ENCODE data around the gene SHROOM3. TPM values are rescaled to one million over a fixed set of nuclear protein-coding genes. Genes with fewer than 3 reads are reported as not detected.

The SHROOM3 gene
- total and polyA plus RNA-seq, 2 experiments from 2014 or later = 11.3 to 73.5 TPM

DNA sequence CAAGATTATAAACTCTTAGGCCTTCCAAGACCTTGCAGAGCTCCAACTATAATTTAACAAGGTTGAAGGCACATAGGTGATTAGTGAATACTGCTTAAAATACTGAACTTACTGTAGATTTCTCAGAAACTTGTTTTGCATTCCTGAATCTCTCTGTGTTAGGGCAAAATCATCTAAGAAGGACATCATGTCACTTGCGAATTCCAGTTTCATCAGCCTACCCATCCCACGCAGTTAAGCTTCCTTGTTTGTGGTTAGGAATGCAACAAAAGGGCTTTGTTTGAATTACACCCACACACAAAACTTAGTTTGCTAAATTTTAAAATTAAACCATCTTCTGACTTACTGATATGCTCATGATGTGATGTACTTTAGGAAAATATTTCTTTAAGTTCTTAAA is 288.9 kb downstream of the SHROOM3 start (continued):
- no peak for TF ChIP-seq ZNF462 (CRISPR knock-in tag; IDR thresholded peaks at IDR 0.05)

- no peaks in the 10 kb centered on the region for H3K36me3 ChIP-seq (ENCODE audit: insufficient read depth)
- no peak overlapping the region for H2AFZ ChIP-seq
- no peak for ATAC-seq
- no peaks in the 10 kb centered on the region for H3F3A ChIP-seq (replicated peaks; ENCODE audit: low read depth)
- H3K9me3 Mint-ChIP-seq = no peaks in the 10 kb centered on the region
- DNase-seq (ENCODE audit: low spot score) = no peak
- peaks cover 17% of the 10 kb centered on the region for H3K36me3 Mint-ChIP-seq (ENCODE audit: low read depth)
- no peaks in the 10 kb centered on the region for H3K9me2 ChIP-seq (ENCODE audit: insufficient read depth)
- no peak overlapping the region for H3K4me3 ChIP-seq
- peaks cover 50% of the 10 kb centered on the region for H3K4me1 Mint-ChIP-seq
- H3K27ac ChIP-seq (ENCODE audit: low read depth) = no peak overlapping the region
- H3K4me1 ChIP-seq (ENCODE audit: insufficient read depth) = peaks cover 44% of the 10 kb centered on the region
- H4K20me1 ChIP-seq (replicated peaks; ENCODE audit: insufficient read depth) = 0 out of 2 replicates have a peak, but pooled peaks cover 2% of the 10 kb centered on the region
- no peaks in the 10 kb centered on the region for H3K27me3 Mint-ChIP-seq (ENCODE audit: insufficient read depth, low read depth, poor library complexity)
- no peak overlapping the region for H3K27ac Mint-ChIP-seq
- peak overlapping the region; percentile 17; the same call in 1 of the 2 replicates for H3K4me2 ChIP-seq
- no peaks in the 10 kb centered on the region for H3K27me3 ChIP-seq (ENCODE audit: insufficient read depth)
- no peak overlapping the region; the same call in 2 of the 3 replicates for H3K4me3 Mint-ChIP-seq
- H3K79me2 ChIP-seq (replicated peaks; ENCODE audit: insufficient read depth) = peaks cover 46% of the 10 kb centered on the region
- TF ChIP-seq ZNF114 (CRISPR knock-in tag; IDR thresholded peaks at IDR 0.05) = no peak
- no peak for TF ChIP-seq POLR2AphosphoS5 (IDR thresholded peaks at IDR 0.05; ENCODE audit: low read depth)
- TF ChIP-seq ZNF462 (CRISPR knock-in tag; IDR thresholded peaks at IDR 0.05) = no peak
- no peak for TF ChIP-seq NANOG (IDR thresholded peaks at IDR 0.05; ENCODE audit: borderline replicate concordance)
- TF ChIP-seq EZH2phosphoT487 (IDR thresholded peaks at IDR 0.05; ENCODE audit: unreplicated experiment) = no peak
- TF ChIP-seq ZNF331 (CRISPR knock-in tag; IDR thresholded peaks at IDR 0.05; ENCODE audit: low read depth) = no peak
- no peak for TF ChIP-seq STAT1 (IDR thresholded peaks at IDR 0.05; ENCODE audit: unreplicated experiment)
- no peak for TF ChIP-seq CREB1 (CRISPR knock-in tag; IDR thresholded peaks at IDR 0.05; ENCODE audit: low read depth)
Observed at GRCh38 chr4:76725039-76725438, 290.0 kb downstream of the SHROOM3 start.

Measured in GM23338 (cell line).